ENCODE measurements around the gene TMEM38A. TPM values are rescaled to one million over a fixed set of nuclear protein-coding genes. Genes with fewer than 3 reads are reported as not detected.
A peak's percentile ranks its signal among the peaks of the same experiment; 100 is the strongest.

The TMEM38A gene
- total RNA-seq, 4 donors from 2014 or later: 3.5 to 5.0 TPM; not detected in 2

GRCh38 chr19:16627193-16627927, 33.6 kb upstream of the TMEM38A start:
- Histone ChIP-seq H3K27ac (peak overlapping the region; percentile 84 to 88), H3K36me3 (no peaks in the 10 kb centered on the region), H3K9me3 (no peaks in the 10 kb centered on the region), H3K4me1 (peaks cover 0 to 7% of the 10 kb centered on the region in 2 donors), H3K27me3 (no peaks in the 10 kb centered on the region), H3K4me3 (peak overlapping the region; percentile 59 to 84)
- intact Hi-C loops (cut with DNase I; ENCODE audit: low total_unique reads): loop anchor here (5.0 kb wide), 1 partner anchor 45 kb away; no protein-coding TSS in a partner anchor
- TF ChIP-seq POLR2A (IDR thresholded peaks at IDR 0.05) (no peak), CTCF (IDR thresholded peaks at IDR 0.05) (no peak)
- no peak for DNase-seq

GRCh38 chr19:16627928-16628182, 33.1 kb upstream of the TMEM38A start:
- Histone ChIP-seq H3K27me3 (no peaks in the 10 kb centered on the region), H3K27ac (peak overlapping the region; percentile 84 to 88), H3K36me3 (no peaks in the 10 kb centered on the region), H3K4me1 (peaks cover 0 to 7% of the 10 kb centered on the region in 2 donors), H3K4me3 (peak overlapping the region; percentile 59 to 84), H3K9me3 (no peaks in the 10 kb centered on the region)
- no peak for DNase-seq
- TF ChIP-seq POLR2A (IDR thresholded peaks at IDR 0.05): no peak
- TF ChIP-seq CTCF (IDR thresholded peaks at IDR 0.05): peak in 1 of 4 experiments; percentile 24
- intact Hi-C loops (cut with DNase I; ENCODE audit: low total_unique reads): loop anchor here (5.0 kb wide), 1 partner anchor 46 kb away; no protein-coding TSS in a partner anchor

DNA sequence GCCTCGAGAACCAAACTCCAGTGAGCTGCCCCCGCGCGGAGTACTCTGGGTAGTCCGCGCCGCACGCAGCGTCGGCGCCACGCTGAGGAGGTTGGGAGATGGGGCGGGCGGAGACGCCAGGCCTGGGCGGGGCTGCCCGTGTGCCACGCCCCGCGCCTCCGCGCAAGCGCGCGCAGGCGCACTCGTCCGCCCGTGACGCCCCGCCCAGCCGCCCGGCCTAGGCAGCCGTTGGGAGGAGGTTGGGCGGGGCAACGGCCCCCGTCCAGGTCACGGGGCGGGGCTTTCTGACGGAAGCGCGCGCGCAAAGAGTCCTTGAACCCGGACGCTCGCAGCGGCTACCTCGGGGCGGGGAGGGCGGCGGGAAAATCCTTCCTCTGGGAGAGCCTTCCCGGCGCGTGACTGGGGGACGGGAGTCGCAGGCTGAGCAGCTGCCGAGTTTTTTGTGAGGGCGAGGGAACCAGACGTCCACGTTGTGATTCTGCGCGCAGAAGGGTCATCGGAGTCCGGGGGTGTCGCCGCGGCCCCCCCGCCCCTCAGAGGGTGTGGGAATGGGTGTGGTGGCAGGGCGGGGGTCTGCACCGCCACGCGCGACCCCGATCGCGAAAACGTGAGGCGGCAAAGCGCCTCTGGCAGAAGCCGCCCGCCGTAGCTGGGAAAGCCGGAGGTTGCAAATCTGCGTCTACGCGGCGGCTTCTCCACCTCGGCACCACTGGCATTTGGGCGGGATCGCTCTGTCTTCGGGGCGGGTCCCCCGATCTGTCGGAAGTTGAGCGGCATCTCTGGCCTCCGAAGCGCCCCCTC, 32.6 kb upstream of the TMEM38A start, which contains the start of gene MED26:
TSS of gene MED26 (minus strand) at position 22 of the 801 bp plus-strand sequence. CDS start 261 bp downstream, outside the sequence.
- H3K9me3 ChIP-seq: no peaks in the 10 kb centered on the region
- peak within 1 kb of the TSS; percentile 91 to 94 for H3K27ac ChIP-seq
- intact Hi-C loops (cut with DNase I; ENCODE audit: low total_unique reads): loop anchor here (5.0 kb wide), 1 partner anchor 46 kb away; no protein-coding TSS in a partner anchor
- peak within 1 kb of the TSS; percentile 77 to 92 for H3K4me3 ChIP-seq
- H3K27me3 ChIP-seq: no peaks in the 10 kb centered on the region
- peaks cover 0 to 7% of the 10 kb centered on the region in 2 donors for H3K4me1 ChIP-seq
- DNase-seq: peak; percentile 93 to 95
- H3K36me3 ChIP-seq: no peaks in the 10 kb centered on the region
- TF ChIP-seq CTCF (IDR thresholded peaks at IDR 0.05) (peak in 3 of 4 experiments; percentile 5 to 54 (median 38)), POLR2A (IDR thresholded peaks at IDR 0.05) (peak; percentile 67 to 85)

- Histone ChIP-seq H3K4me3 (peak overlapping the region; percentile 77 to 92), H3K36me3 (no peaks in the 10 kb centered on the region), H3K27ac (peak overlapping the region; percentile 91 to 94), H3K4me1 (peaks cover 0 to 7% of the 10 kb centered on the region in 2 donors), H3K27me3 (no peaks in the 10 kb centered on the region), H3K9me3 (no peaks in the 10 kb centered on the region)
- DNase-seq: peak; percentile 54 to 59
- TF ChIP-seq CTCF (IDR thresholded peaks at IDR 0.05): no peak
- TF ChIP-seq POLR2A (IDR thresholded peaks at IDR 0.05): no peak
- intact Hi-C loops (cut with DNase I; ENCODE audit: low total_unique reads): loop anchor here (5.0 kb wide), 1 partner anchor 47 kb away; no protein-coding TSS in a partner anchor
Measured at GRCh38 chr19:16628984-16629691, 31.8 kb upstream of the TMEM38A start.

Data from uterus (tissue), 4 donors.